GM21529 (cell line): ENCODE data around the gene PLA2G2A.

Experiments used
- ATAC-seq: cut with Tn5 transposase; IDR thresholded peaks from one replicate; pipeline ENCODE4 v1.9.1; 2021; ENCODE audit not compliant: unreplicated experiment

Gene PLA2G2A

DNA sequence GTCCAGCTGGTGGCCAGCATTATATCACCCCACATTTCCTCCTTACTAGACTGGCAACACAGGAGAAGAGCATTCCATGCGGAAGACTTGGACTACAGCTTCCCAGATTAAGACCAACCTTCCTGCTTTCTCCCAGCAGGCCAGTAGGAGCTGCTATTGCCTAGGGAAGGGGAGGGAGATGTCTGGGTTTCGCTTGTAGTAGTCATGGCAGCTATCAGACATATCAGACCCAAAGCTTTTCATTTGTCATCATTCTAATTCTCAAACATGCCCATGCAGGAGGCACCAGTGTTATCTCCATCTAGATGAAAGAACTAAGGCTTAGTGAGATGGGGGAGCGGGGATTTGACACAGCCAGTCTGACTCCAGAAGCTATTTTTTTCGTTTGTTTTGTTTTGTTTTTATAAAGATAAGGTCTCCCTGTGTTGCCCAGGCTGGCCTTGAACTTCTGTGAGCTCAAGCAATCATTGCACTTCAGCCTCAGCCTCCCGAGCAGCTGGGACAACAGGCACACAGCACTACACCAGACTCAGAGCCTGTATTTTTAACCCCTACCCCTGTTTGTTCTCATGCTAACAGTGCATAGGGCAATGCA is 4.5 kb downstream of the PLA2G2A start:
- no peak for ATAC-seq

- ATAC-seq = no peak
These were observed 5.8 kb downstream of the PLA2G2A start for GRCh38 chr1:19973616-19974015.

- no peak for ATAC-seq
These were observed 7.8 kb downstream of the PLA2G2A start for GRCh38 chr1:19971664-19972063.

GRCh38 chr1:19969898-19970660 is 9.3 kb downstream of the PLA2G2A start:
- no peak for ATAC-seq

GRCh38 chr1:19967808-19968207 is 11.6 kb downstream of the PLA2G2A start:
- no peak for ATAC-seq

DNA sequence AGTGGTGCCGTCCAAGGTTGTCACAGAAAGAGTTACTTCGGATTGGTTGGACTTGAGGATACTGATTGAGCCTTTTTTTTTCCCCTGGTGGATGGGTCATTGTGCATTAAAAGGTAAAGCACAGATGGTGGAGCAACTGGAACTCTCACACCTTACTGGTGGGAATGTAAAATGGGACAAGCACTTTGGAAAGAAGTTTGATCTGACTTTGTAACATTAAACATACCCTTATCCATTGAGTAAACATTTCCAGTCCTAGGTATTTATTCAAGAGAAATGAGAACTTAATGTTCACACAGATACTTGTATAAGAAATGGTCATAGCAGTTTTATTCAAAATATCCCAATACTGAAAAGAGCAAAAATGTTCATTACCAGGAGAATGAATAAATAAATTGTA is 14.9 kb downstream of the PLA2G2A start:
- ATAC-seq = no peak

DNA sequence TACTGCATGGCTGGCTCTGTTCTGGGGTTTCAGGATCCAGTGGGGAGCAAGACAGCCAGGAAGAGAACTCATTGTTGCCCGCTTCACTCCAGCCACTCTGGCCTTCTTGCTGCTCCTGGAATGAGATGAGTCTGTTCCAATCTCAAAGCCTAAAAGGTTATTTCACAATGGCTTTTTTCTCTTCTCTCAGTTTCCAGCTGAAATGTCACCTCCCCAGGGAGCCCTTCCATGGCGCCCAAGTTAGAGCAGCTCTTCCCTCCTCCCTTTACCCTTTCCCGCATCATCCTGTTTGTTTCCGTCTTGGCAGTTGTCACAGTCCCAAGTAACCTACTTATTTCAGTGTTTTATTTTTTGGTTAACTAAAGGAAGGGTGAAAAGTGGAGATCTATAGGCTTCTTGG is 15.8 kb downstream of the PLA2G2A start:
- no peak for ATAC-seq

GRCh38 chr1:19960591-19960990 is 18.8 kb downstream of the PLA2G2A start:
- ATAC-seq = no peak

DNA sequence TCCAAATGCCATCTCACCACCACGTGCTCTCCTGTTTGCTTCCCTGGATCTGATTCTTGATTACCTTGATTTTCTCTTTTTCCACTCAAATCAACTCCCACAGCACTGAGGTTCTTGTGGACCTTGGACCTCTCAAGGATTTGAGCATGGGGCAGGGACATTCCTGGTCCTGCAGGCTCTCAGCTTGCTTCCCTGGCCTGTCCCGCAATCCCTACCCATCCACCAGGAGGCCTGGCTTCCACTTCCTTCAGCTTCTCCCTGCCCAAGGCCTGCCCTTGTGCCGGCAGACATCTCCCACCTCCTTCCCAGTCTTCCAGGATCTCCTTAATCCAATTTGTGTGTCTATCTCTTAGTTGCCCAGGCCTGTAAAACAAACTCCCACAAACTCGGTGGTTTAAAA is 21.6 kb downstream of the PLA2G2A start:
- no peak for ATAC-seq

GRCh38 chr1:19955534-19956170 is 23.8 kb downstream of the PLA2G2A start:
- no peak for ATAC-seq

DNA sequence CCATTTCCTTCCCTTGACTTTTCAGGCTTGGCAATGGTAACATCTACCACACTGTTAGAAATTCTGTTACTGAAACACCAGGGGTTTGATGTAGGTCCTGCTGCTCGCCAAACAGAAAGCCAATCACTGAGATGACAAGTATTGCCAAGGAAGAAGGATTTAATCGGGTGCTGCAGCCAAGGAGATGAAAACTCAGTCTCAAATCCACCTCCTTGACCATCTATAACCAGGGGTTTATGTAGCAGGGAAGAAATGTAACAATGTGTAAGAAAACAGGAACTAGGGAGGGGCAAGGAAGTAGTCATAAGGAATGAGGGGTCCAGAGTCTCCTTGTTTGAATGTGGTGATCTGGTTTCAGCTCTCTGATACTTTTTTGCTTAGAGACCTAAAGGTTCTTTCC is 25.4 kb downstream of the PLA2G2A start:
- no peak for ATAC-seq

DNA sequence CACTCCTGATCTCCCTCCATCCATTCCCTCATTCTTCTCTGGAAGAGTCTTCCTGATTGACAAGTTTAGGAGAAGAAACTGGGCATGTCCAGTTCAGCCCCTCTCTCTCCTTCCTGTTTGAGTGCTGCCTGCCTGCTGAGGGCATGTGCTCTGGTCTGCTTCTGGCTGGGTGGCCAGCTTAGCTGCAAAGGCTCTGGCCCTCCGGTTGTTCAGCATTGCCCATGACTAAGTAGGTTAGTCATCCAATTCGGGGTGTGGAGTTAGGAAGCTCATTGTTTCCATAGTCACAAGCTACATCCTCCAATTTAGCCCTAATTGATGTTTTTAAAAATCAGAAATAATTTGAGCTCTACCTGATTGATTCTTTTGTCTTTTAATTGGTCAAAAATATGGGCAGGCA is 30.4 kb downstream of the PLA2G2A start:
- no peak for ATAC-seq

DNA sequence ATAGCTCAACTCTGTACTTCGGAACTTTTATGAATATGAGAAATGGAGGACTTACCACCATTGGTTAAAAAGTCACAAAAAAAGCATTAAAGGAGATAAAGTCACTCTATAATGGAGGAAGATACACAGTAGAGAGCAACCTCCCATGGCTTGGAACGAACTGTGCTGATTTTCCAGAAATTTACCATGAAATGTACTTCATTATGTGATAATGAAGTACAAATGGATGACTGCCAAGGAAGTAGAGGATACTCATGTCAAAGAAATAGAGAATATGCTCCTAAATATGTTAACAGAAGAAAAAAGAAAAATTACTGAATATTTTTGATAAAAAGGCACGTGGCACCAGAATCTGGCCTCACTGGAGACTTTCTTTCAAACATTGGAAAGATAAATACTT is 32.4 kb downstream of the PLA2G2A start:
- no peak for ATAC-seq

DNA sequence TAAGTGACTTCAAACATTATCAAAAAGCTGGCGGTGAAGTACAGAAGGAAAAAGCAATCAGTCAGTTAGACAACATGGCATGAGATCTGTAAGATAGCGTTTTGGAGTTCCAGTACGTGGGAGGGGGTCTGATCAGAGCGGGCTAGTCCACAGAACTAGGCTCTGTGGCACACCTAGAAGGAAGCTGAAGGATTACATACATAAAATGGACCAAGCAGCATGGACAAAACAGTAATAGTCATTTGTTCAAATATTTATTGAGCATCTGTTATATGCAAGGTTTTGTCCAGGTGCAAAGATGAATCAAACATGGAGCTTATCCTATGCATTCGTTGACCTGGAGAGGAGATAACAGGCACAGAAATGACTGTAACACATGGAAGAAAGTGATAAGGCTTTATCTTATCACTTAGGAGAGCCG is 33.1 kb downstream of the PLA2G2A start:
- ATAC-seq = no peak

GRCh38 chr1:19945914-19946313 is 33.5 kb downstream of the PLA2G2A start:
- no peak for ATAC-seq

DNA sequence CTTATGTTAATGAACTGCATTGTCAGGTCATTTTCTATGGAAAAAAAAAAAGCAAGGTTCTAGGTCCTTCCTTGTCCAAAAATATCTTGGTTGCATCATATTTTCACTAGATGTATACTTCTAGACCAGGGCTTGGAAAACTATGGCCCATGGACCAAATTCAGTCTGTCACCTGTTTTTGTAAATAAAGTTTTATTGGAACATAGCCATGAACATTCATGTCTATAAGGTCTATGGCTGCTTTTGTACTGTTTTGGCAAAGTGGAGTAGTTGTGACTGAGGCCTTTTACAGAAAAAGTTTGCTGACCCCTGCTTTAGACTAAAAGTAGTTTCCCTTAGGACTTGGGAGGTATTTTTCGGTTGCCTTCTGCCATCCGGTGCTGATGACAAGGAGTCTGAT is 36.8 kb downstream of the PLA2G2A start:
- ATAC-seq = no peak

DNA sequence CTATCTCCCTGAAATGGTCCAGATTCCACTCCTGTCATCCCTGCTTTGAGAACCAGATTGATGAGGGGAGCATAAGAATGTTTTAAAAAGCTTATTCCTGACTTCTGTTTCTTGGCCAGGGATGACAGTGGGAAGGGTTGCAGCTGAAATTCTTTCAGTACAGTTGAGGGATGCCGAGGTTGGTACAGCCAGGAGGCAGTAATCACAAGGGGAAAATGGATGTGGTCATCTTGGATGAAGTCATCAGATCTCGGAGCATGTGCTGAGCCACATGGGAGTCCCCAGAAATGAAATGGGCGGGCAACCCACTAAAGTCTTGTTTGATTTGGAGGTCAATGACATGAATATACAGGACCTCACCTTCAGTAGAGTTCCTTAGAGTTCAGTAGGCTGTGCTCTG is 37.3 kb downstream of the PLA2G2A start:
- ATAC-seq = no peak

DNA sequence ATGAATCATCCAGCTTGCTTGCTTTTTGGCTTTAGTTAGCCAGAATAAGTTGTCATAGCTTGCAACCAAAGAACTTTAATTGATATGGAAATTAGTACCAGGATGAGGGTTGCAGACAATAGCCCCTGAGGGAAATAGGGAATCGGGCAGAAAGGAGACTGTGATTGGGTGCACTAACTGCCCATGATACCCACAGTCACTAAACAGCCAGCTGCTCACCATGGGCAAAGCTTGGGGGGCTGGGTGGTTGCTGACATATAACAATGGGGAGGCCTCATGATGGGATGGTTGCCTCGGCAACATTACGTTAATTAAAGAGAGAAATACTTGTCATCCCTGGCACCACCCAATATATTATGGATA is 38.2 kb downstream of the PLA2G2A start:
- ATAC-seq = no peak

DNA sequence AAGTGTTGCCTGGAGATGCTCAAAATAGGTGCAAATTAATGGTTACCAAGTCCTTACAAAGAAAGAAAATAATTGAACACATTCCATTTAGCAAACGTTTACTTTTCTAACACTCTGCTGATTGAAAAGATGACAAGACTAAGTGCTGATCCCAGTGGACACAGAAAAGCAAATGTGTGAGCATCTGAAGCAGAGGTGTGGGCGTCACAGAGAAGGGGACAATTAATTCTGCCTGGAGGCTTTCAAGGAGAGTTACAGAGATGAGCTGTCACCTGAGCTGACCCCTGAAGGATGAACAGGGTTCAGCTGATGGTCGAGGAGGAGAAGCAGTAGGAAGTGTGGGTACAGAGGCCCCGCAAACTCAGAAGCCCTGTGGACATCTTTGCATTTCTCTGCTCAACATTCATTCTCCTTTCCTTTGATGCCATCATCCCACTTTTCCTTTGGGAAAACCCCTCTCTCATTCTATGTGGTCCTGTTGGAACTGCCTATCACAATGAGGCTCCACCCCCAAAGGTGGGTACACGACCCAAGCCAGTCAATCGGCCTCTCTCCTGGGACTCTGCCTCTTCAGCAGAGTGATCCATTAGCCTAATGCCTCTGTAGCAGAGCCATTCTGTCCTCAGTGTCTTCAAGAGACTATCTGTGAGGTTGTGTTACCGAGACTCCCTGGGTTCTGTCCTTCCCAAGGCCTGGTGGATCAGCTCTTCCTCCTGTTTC is 38.8 kb downstream of the PLA2G2A start:
- no peak for ATAC-seq

DNA sequence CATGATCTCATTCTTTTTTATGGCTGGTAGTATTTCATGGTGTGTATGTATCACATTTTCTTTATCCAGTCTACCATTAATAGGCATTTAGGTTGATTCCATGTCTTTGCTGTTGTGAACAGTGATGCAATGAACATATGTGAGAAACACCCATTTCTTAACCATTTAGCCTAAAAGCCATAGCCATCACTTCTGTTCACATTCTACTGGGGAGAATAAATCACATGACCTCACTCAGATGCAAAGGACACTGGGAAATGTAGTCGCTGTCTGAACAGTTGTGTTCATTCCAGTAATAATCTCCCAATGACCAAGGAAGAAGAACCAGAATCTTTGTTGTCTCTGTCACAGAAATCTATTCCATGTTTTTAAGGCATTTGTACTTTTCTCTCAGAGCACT is 40.9 kb downstream of the PLA2G2A start:
- no peak for ATAC-seq

GRCh38 chr1:19936061-19936750 is 43.2 kb downstream of the PLA2G2A start:
- no peak for ATAC-seq
